Heart right ventricle (tissue), 16 donors: Measurements from ENCODE around the gene NEU3. TPM values are rescaled to one million over a fixed set of nuclear protein-coding genes. Genes with fewer than 3 reads are reported as not detected.
A peak's percentile ranks its signal among the peaks of the same experiment; 100 is the strongest.
"Not testable (repeated sequence)": the region's sequence is repeated elsewhere in the genome, so short reads cannot be mapped to it uniquely, and the experiment has no call there.

ENCODE experiments used
- ATAC-seq, 8 donors: fragments of 200-7000 bp; cut with Tn5 transposase; one replicate each; pipeline ENCODE4 v1.9.1; 2020; ENCODE audit warnings: mild to moderate bottlenecking in 8 of 8, moderate library complexity in 8 of 8, moderate number of reproducible peaks in 1 of 8
- DNase-seq, 2 donors: peaks; one replicate each; pipeline ENCODE4 v3.0.0-alpha.2; 2020
- H3K27ac ChIP-seq, 10 donors: fragments of 200-600 bp; sonication (generic) in 2 of 10; one replicate each; pipeline versions ENCODE4 v1.5.0 to v1.8.0; 2020 to 2022; ENCODE audit warnings: mild to moderate bottlenecking in 3 of 10
- H3K27me3 ChIP-seq, 7 donors: fragments of 200-600 bp; one replicate each; pipeline ENCODE4 v1.8.0; 2021 to 2022; ENCODE audit warnings: mild to moderate bottlenecking in 2 of 7
- H3K36me3 ChIP-seq, 9 donors: fragments of 200-600 bp; sonication (generic) in 1 of 9; one replicate each; pipeline versions ENCODE4 v1.5.0 to v1.8.0; 2020 to 2022; ENCODE audit warnings: mild to moderate bottlenecking in 2 of 9
- H3K4me1 ChIP-seq, 9 donors: fragments of 200-600 bp; sonication (generic) in 1 of 9; one replicate each; pipeline versions ENCODE4 v1.5.0 to v1.8.0; 2020 to 2022; ENCODE audit warnings: mild to moderate bottlenecking in 4 of 9
- H3K4me3 ChIP-seq, 10 donors: fragments of 200-600 bp; sonication (generic) in 2 of 10; one replicate each; pipeline versions ENCODE4 v1.5.0 to v1.8.0; 2020 to 2022; ENCODE audit warnings: mild to moderate bottlenecking in 7 of 10, moderate library complexity in 2 of 10
- H3K9me3 ChIP-seq, 11 donors: fragments of 200-600 bp in 10 of 11; sonication (generic) in 2 of 11; one replicate each; pipeline versions ENCODE4 v1.5.0 to v1.8.0; 2013 to 2022; ENCODE audit warnings: mild to moderate bottlenecking in 2 of 11, control low read depth in 1 of 11, moderate library complexity in 1 of 11
- WGBS, 2 donors: extraction: QIAGEN DNeasy Blood & Tissue Kit; methylation state at CpG; one replicate each; pipeline ENCODE4 v1.1.7; 2013; ENCODE audit warnings: inconsistent platforms in 1 of 2; 5-methylcytosine and 5-hydroxymethylcytosine counted together
- intact Hi-C, 10 donors: fragments of 100-400 bp; cut with DNase I; formaldehyde crosslinking; loops; one replicate each; pipeline versions ENCODE4 v1.11.1 to v1.14.2; 2022
- polyA plus RNA-seq, 2 donors: library from polyadenylated mRNA; stranded (reverse); fragments of 200-250 nt; gene quantifications; one replicate each; pipeline ENCODE4 v1.2.3, GENCODE V29; 2013
- total RNA-seq, 10 donors: library from RNA; stranded (reverse); fragmentation: NEBNext Ultra II Directional in 3 of 10; extraction: Animal tissue kit (Norgen Biotek cat#: 25700) in 3 of 10; gene quantifications; one replicate each; pipeline versions ENCODE4 v1.2.1 to v1.2.4, GENCODE V29; 2021 to 2023
- TF ChIP-seq, protein P1 (sequence below), 9 donors: fragments of 200-600 bp; sonication (generic) in 2 of 9; IDR thresholded peaks; one replicate each; pipeline versions ENCODE4 v1.5.0 to v1.8.0; 2021 to 2022; ENCODE audit warnings: antibody characterized with exemption in 9 of 9, mild to moderate bottlenecking in 5 of 9, moderate library complexity in 1 of 9
- donor health status: Arrhythmogenic right ventricular cardiomyopathy.
- donor health status: ischemic (EF 13 %, LVEDD 7.1; RV severe dilation, severe dysfunction).
- donor health status: healthy with polysubstance abuse.
- donor health status: DM: no; HTN: yes; CAD: no.
- donor health status: DM: no; HTN: no; CAD: no.
- donor health status: ischemic (EF 25% LVEDD 6.9; RV normal size, moderate dysfunction).
- donor health status: ischemic (EF 25% LVEDD 5.7; RV mildly dilated, moderate dysfunction).
- donor health status: healthy.
- donor health status: DM: yes; HTN: yes; CAD: no.
- donor health status: Ischemic cardiomyopathy.
- donor health status: ischemic (EF 35%, LVEDD 5.7; RV mildly dilated, moderate dysfunction).
- donor health status: nonischemic (EF 11% LVEDD 7.7; RV severe dilation, severe dysfunction).
- donor health status: DM: yes; HTN: yes; CAD: no.
- donor health status: PGD.
- donor health status: ischemic (EF 29% LVEDD 5.4; RV normal size, mild dysfunction).
- donor health status: nonischemic (EF 23%, LVEDD 6.1; RV moderate dilation, normal function).

The NEU3 gene
- total and polyA plus RNA-seq, 12 donors = 2.6 to 16.1 (median 9.2) TPM

DNA sequence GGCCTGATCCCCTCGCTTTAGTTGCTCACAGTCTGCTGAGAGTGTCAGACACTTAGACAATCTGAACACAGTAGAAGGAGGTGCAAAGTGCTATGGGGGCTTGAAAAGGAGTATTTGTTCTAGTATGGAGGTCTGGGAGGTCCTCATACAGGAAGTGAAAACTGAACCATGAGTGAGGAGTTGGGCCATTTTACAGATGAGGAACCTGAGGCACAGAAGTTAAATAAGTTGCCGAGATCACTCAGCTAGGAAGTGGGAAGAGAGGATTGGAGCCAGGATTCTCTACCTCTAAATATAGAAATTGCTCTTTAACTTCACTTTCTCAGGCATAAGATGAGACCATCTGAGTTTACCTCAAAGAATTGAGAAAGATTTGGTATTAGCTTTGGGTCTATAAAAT lies 4.0 kb upstream of the NEU3 start:
- 85 to 90% methylated on average over 2 of the region's 2 CpGs for WGBS, 2 donors
- TF ChIP-seq, protein P1, sequence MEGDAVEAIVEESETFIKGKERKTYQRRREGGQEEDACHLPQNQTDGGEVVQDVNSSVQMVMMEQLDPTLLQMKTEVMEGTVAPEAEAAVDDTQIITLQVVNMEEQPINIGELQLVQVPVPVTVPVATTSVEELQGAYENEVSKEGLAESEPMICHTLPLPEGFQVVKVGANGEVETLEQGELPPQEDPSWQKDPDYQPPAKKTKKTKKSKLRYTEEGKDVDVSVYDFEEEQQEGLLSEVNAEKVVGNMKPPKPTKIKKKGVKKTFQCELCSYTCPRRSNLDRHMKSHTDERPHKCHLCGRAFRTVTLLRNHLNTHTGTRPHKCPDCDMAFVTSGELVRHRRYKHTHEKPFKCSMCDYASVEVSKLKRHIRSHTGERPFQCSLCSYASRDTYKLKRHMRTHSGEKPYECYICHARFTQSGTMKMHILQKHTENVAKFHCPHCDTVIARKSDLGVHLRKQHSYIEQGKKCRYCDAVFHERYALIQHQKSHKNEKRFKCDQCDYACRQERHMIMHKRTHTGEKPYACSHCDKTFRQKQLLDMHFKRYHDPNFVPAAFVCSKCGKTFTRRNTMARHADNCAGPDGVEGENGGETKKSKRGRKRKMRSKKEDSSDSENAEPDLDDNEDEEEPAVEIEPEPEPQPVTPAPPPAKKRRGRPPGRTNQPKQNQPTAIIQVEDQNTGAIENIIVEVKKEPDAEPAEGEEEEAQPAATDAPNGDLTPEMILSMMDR (IDR thresholded peaks at IDR 0.05) = no peak
- peaks cover 0 to 16% (median 4%) of the 10 kb centered on the region in 9 donors for H3K36me3 ChIP-seq
- H3K4me1 ChIP-seq = peaks cover 0 to 21% (median 8%) of the 10 kb centered on the region in 9 donors
- H3K27me3 ChIP-seq = no peaks in the 10 kb centered on the region
- intact Hi-C loops = no loop called here
- ATAC-seq = no peak
- H3K4me3 ChIP-seq = no peak overlapping the region
- no peak overlapping the region for H3K27ac ChIP-seq
- no peak for DNase-seq
- peaks cover 0 to 3% (median 0%) of the 10 kb centered on the region in 11 donors for H3K9me3 ChIP-seq

DNA sequence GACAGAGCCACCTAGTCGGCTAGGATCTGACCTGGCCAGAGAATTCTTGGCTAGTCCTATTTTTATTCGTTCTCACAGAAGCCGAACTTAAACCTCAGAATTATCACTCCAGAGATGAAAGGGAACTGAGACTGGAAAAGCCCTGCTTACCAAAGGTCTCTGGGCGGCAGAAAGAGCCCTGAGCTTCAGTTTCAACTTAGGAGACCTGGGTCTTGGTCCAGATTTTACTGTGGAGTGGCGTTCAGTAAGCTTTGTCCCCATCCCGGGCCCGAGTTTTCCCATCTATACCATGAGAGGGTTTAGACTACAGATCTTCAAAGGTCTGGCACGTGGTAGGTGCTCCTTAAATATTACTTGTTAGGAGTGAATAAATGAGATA lies 516 bp downstream of the NEU3 start:
- WGBS, 2 donors = 7 to 8% methylated on average over 8 of the region's 8 CpGs
- Histone ChIP-seq H3K36me3 (peaks cover 0 to 9% (median 0%) of the 10 kb centered on the region in 9 donors), H3K9me3 (no peaks in the 10 kb centered on the region), H3K27me3 (no peaks in the 10 kb centered on the region), H3K27ac (peak overlapping the region in 9 of 10 donors; percentile 28 to 89 (median 73)), H3K4me3 (peak overlapping the region; percentile 63 to 89 (median 72)), H3K4me1 (peaks cover 0 to 35% (median 17%) of the 10 kb centered on the region in 9 donors)
- ATAC-seq (peak in 4 of 8 donors; percentile 10 to 29 (median 18)), DNase-seq (no peak)
- intact Hi-C loops = no loop called here
- TF ChIP-seq, protein P1 (IDR thresholded peaks at IDR 0.05) = no peak

DNA sequence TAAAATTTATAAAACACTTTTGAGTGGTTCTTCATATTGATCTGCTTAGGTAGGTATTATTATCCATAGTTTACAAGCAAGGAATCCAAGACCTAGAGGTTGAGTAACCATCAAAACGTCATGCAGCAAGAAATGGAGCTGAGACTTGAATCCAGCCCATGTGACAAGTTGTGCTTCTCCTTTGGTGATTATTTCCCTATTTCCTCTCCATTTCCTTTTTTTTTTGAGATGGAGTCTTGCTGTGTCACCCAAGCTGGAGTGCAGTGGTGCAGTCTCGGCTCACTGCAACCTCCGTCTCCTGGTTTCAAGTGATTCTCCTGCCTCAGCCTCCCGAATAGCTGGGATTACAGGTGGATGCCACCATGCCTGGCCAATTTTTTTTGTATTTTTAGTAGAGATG lies 1.4 kb downstream of the NEU3 start:
- WGBS, 2 donors = 90 to 93% methylated on average over 4 of the region's 4 CpGs
- DNase-seq, H3K27me3 ChIP-seq, H3K9me3 ChIP-seq, ATAC-seq, intact Hi-C loops: not testable (repeated sequence)
- Histone ChIP-seq H3K27ac (peak overlapping the region in 1 of 10 donors; percentile 18), H3K4me1 (peaks cover 0 to 35% (median 17%) of the 10 kb centered on the region in 9 donors), H3K36me3 (peaks cover 0 to 18% (median 3%) of the 10 kb centered on the region in 9 donors), H3K4me3 (peak overlapping the region in 1 of 10 donors; percentile 89)

DNA sequence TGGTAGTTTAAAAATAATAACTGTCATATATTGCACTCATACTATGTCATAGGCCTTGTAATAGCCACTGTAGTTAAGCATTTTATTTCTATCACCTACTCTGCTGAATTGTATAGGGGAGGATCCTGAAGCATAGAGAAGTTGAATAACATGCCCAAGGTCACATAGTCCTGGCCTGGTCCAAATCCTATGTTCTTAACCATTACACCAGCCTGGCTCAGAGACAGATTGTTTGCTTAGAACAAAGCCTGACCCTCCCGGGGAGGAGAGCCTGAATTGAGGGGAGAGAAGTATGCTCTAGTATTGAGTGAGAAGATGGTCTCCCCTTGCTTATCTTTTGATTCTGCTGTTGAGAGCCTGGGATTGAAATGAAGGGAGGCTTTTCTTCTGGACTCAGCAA lies 2.2 kb downstream of the NEU3 start:
- peak overlapping the region in 1 of 10 donors; percentile 18 for H3K27ac ChIP-seq
- H3K4me1 ChIP-seq = peaks cover 0 to 35% (median 17%) of the 10 kb centered on the region in 9 donors
- H3K4me3 ChIP-seq = no peak overlapping the region
- no peaks in the 10 kb centered on the region for H3K27me3 ChIP-seq
- DNase-seq (no peak), ATAC-seq (no peak)
- TF ChIP-seq, protein P1 (IDR thresholded peaks at IDR 0.05) = no peak
- H3K9me3 ChIP-seq = no peaks in the 10 kb centered on the region
- 46 to 47% methylated on average over 1 of the region's 1 CpG for WGBS, 2 donors
- intact Hi-C loops = no loop called here
- H3K36me3 ChIP-seq = peaks cover 0 to 25% (median 10%) of the 10 kb centered on the region in 9 donors

DNA sequence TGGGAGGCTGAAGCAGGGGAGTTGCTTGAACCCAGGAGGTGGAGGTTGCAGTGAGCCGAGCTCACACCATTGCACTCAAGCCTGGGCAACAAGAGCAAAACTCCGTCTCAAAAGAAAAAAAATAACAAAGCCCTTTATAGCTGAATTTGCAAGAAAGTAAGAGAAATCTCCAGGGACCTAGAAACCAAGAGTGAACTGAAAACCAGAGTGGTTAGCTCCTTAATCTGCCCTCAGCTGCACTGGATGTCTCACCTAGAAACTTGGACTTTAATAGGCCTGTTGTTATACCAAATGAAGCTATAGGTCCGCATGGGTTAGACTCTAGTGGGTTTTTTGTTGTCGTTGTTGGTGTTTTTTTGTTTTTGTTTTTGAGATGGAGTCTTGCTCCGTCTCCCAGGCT lies 4.1 kb downstream of the NEU3 start:
- 93 to 98% methylated on average over 5 of the region's 5 CpGs for WGBS, 2 donors
- ATAC-seq (no peak), DNase-seq (no peak)
- TF ChIP-seq, protein P1 (IDR thresholded peaks at IDR 0.05) = no peak
- Histone ChIP-seq H3K4me1 (peaks cover 0 to 35% (median 17%) of the 10 kb centered on the region in 9 donors), H3K27ac (no peak overlapping the region), H3K36me3 (peaks cover 0 to 40% (median 10%) of the 10 kb centered on the region in 9 donors), H3K27me3 (no peaks in the 10 kb centered on the region), H3K9me3 (no peaks in the 10 kb centered on the region), H3K4me3 (no peak overlapping the region)
- intact Hi-C loops = no loop called here
